Keratinocyte (primary cell): ENCODE measurements around the gene PAX7. TPM values are rescaled to one million over a fixed set of nuclear protein-coding genes. Genes with fewer than 3 reads are reported as not detected.

Experiments used
- DNase-seq: peaks from one replicate; pipeline ENCODE4 v3.0.0-alpha.2; 2011; ENCODE audit warnings: low read depth, missing footprints, low spot score
- FAIRE-seq: peaks from 2 replicates; lab custom pipeline; 2011; peaks lifted over from hg19 to GRCh38; lab: Jason Lieb, UNC
- H2AFZ ChIP-seq: 2 replicates; pipeline ENCODE4 v1.6.0; 2012; ENCODE audit warnings: low read length, control low read depth, inconsistent platforms; ENCODE audit not compliant: control insufficient read depth
- H3K27ac ChIP-seq: 2 replicates; pipeline ENCODE4 v1.5.1; 2011; ENCODE audit warnings: low read length; ENCODE audit not compliant: control insufficient read depth, insufficient read depth
- H3K27me3 ChIP-seq: 3 replicates; pipeline ENCODE4 v1.6.0; 2011; ENCODE audit warnings: low read length; ENCODE audit not compliant: control insufficient read depth, insufficient read depth; ENCODE audit errors: extremely low read depth
- H3K36me3 ChIP-seq, 2 experiments: 2 replicates in 1 of 2; 3 replicates in 1 of 2; pipeline ENCODE4 v1.5.1; 2011; ENCODE audit warnings: low read length in 2 of 2, mild to moderate bottlenecking in 1 of 2; ENCODE audit not compliant: control insufficient read depth in 2 of 2, insufficient read depth in 2 of 2; ENCODE audit errors: extremely low read depth in 1 of 2
- H3K4me1 ChIP-seq: 3 replicates; pipeline ENCODE4 v1.5.1; 2011; ENCODE audit warnings: low read length; ENCODE audit not compliant: control insufficient read depth, insufficient read depth; ENCODE audit errors: extremely low read depth
- H3K4me2 ChIP-seq: 3 replicates; pipeline ENCODE4 v1.6.0; 2011; ENCODE audit warnings: low read depth, low read length; ENCODE audit not compliant: control insufficient read depth, insufficient read depth; ENCODE audit errors: extremely low read depth
- H3K4me3 ChIP-seq, 3 experiments: fragments of 200-600 bp in 1 of 3; sonication (generic) in 1 of 3; 2 replicates in 2 of 3; 3 replicates in 1 of 3; pipeline ENCODE4 v1.5.1; 2011 to 2016; ENCODE audit warnings: low read length in 3 of 3, mild to moderate bottlenecking in 3 of 3, control low read depth in 2 of 3, inconsistent platforms in 1 of 3, low read depth in 1 of 3, mixed read lengths in 1 of 3, mixed run types in 1 of 3, moderate library complexity in 1 of 3; ENCODE audit not compliant: control insufficient read depth in 2 of 3, insufficient read depth in 2 of 3; ENCODE audit errors: extremely low read depth in 1 of 3
- H3K79me2 ChIP-seq: 2 replicates; pipeline ENCODE4 v1.6.0; 2012; ENCODE audit warnings: low read length; ENCODE audit not compliant: control insufficient read depth, insufficient read depth
- H3K9ac ChIP-seq: 3 replicates; pipeline ENCODE4 v1.6.0; 2011; ENCODE audit warnings: low read length; ENCODE audit not compliant: control insufficient read depth, insufficient read depth; ENCODE audit errors: extremely low read depth
- H3K9me1 ChIP-seq: 3 replicates; pipeline ENCODE4 v1.6.0; 2011; ENCODE audit warnings: low read length; ENCODE audit not compliant: control insufficient read depth, insufficient read depth; ENCODE audit errors: extremely low read depth
- H3K9me3 ChIP-seq: 2 replicates; pipeline ENCODE4 v1.5.1; 2012; ENCODE audit warnings: low read depth, low read length; ENCODE audit not compliant: control insufficient read depth
- H4K20me1 ChIP-seq: 3 replicates; pipeline ENCODE4 v1.6.0; 2011; ENCODE audit warnings: low read length; ENCODE audit not compliant: control insufficient read depth, insufficient read depth; ENCODE audit errors: extremely low read depth
- CTCF ChIP-seq, 3 experiments: IDR thresholded peaks in 1 of 3; conservative IDR thresholded peaks in 1 of 3; optimal IDR thresholded peaks in 1 of 3; 2 replicates in 2 of 3; 3 replicates in 1 of 3; pipeline versions ENCODE3 to v1.5.1; 2011; ENCODE audit warnings: low read length in 3 of 3, mild to moderate bottlenecking in 3 of 3, moderate library complexity in 2 of 3, control low read depth in 1 of 3, inconsistent platforms in 1 of 3; ENCODE audit not compliant: insufficient read depth in 2 of 3; ENCODE audit errors: extremely low read depth in 1 of 3
- EZH2 ChIP-seq: IDR thresholded peaks from one replicate; pipeline ENCODE4 v1.6.1; 2012; ENCODE audit warnings: inconsistent platforms, mild to moderate bottlenecking, low read length, moderate library complexity
- dilution Hi-C: fragments of 300-500 bp; cut with MboI; formaldehyde crosslinking; loops from one replicate; pipeline ENCODE4 v1.7.0; 2020; ENCODE audit warnings: low sequenced_read_pairs; ENCODE audit not compliant: extremely low pct_ligation_motif_present
- polyA plus RNA-seq, 5 experiments: library from polyadenylated mRNA; depleted of rRNA in 3 of 5; stranded (reverse) in 3 of 5; stranded (forward) in 1 of 5; unstranded in 1 of 5; fragments of >200 nt; gene quantifications; 1 replicate in 1 of 5; 2 replicates in 3 of 5; 3 replicates in 1 of 5; pipeline versions ENCODE4 v1.2.1 to v1.2.3, GENCODE V29; 2011 to 2012; ENCODE audit warnings: missing spikeins in 2 of 5, low read depth in 1 of 5, low replicate concordance in 1 of 5

PAX7 gene
- polyA plus RNA-seq, 1 donor (not counting 4 experiments of a cell fraction or from before 2014, with no cell fraction given) = not detected

DNA sequence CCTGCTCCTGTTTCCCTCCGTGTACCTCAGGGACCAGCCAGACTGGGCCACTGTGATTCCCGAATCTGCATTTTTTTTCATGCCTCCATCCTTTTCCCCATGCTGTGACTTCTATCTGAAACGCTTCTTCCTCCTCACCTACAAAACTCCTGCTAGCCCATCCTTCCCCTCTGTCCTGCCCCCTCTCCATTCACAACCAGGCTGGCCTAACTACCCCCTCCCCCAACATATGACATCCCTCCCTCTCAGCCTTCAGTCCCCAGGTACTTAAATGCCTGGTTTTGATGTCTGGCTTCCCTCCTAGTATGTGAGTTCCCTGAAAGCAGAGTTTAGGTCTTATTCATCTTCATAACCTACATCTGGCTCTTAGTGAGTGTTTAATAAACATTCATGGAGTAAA is 146.1 kb downstream of the PAX7 start:
- H3K27me3 ChIP-seq = peaks cover 8% of the 10 kb centered on the region
- no peak overlapping the region for H3K4me2 ChIP-seq
- H3K36me3 ChIP-seq = no peaks in the 10 kb centered on the region
- no peak overlapping the region for H2AFZ ChIP-seq
- dilution Hi-C loops = no loop called here
- DNase-seq (no peak), FAIRE-seq (no peak)
- H3K9ac ChIP-seq = no peak overlapping the region
- H3K4me1 ChIP-seq = no peaks in the 10 kb centered on the region
- no peak overlapping the region for H3K27ac ChIP-seq
- no peaks in the 10 kb centered on the region for H3K9me1 ChIP-seq
- no peak overlapping the region for H3K4me3 ChIP-seq
- no peaks in the 10 kb centered on the region for H3K79me2 ChIP-seq
- no peaks in the 10 kb centered on the region for H3K9me3 ChIP-seq
- TF ChIP-seq CTCF (optimal IDR thresholded peaks at IDR 0.05 in 1 of 3, IDR thresholded peaks at IDR 0.05 in 1 of 3, conservative IDR thresholded peaks at IDR 0.05 in 1 of 3; ENCODE audit: extremely low read depth in 1 of 3, insufficient read depth in 2 of 3, low read length in 3 of 3) (no peak), EZH2 (no peak)
- no peaks in the 10 kb centered on the region for H4K20me1 ChIP-seq

GRCh38 chr1:18778437-18778836 is 147.8 kb downstream of the PAX7 start:
- Histone ChIP-seq H3K27me3 (peaks cover 3% of the 10 kb centered on the region), H3K9ac (no peak overlapping the region), H3K79me2 (no peaks in the 10 kb centered on the region), H4K20me1 (no peaks in the 10 kb centered on the region), H2AFZ (no peak overlapping the region), H3K4me3 (no peak overlapping the region), H3K4me1 (no peaks in the 10 kb centered on the region), H3K9me3 (no peaks in the 10 kb centered on the region), H3K36me3 (no peaks in the 10 kb centered on the region), H3K4me2 (no peak overlapping the region), H3K27ac (no peak overlapping the region), H3K9me1 (no peaks in the 10 kb centered on the region)
- FAIRE-seq (no peak), DNase-seq (no peak)
- TF ChIP-seq EZH2 (no peak), CTCF (optimal IDR thresholded peaks at IDR 0.05 in 1 of 3, IDR thresholded peaks at IDR 0.05 in 1 of 3, conservative IDR thresholded peaks at IDR 0.05 in 1 of 3; ENCODE audit: extremely low read depth in 1 of 3, insufficient read depth in 2 of 3, low read length in 3 of 3) (no peak)
- dilution Hi-C loops = no loop called here
